Endodermal cell (in vitro differentiated cells): ENCODE measurements around the gene SIGLEC1. TPM values are rescaled to one million over a fixed set of nuclear protein-coding genes. Genes with fewer than 3 reads are reported as not detected.

ENCODE experiments used
- DNase-seq: peaks from one replicate; pipeline ENCODE4 v3.0.0-alpha.2; 2017
- H3K27ac ChIP-seq: 2 replicates; pipeline ENCODE4 v1.5.1; 2013; ENCODE audit warnings: mild to moderate bottlenecking, low read depth, low read length, moderate library complexity
- H3K27me3 ChIP-seq: 2 replicates; pipeline ENCODE4 v1.6.1; 2013; ENCODE audit warnings: mild to moderate bottlenecking, low read length, moderate library complexity; ENCODE audit not compliant: insufficient read depth, control insufficient read depth, poor library complexity, severe bottlenecking
- H3K36me3 ChIP-seq: 2 replicates; pipeline ENCODE4 v1.7.0; 2013; ENCODE audit warnings: mild to moderate bottlenecking, low read length, moderate library complexity; ENCODE audit not compliant: control insufficient read depth, insufficient read depth
- H3K4me1 ChIP-seq: one replicate; pipeline ENCODE4 v1.7.0; 2013; ENCODE audit warnings: low read length; ENCODE audit not compliant: control insufficient read depth, insufficient read depth
- H3K4me3 ChIP-seq: 2 replicates; pipeline ENCODE4 v1.5.1; 2013; ENCODE audit warnings: mild to moderate bottlenecking, low read length, moderate library complexity
- H3K9ac ChIP-seq: 2 replicates; pipeline ENCODE4 v1.6.1; 2013; ENCODE audit warnings: mild to moderate bottlenecking, low read length, moderate library complexity; ENCODE audit not compliant: poor library complexity, severe bottlenecking; ENCODE audit errors: extremely low read depth
- H3K9me3 ChIP-seq: 2 replicates; pipeline ENCODE4 v1.6.1; 2013; ENCODE audit warnings: mild to moderate bottlenecking, low read length, moderate library complexity; ENCODE audit not compliant: control insufficient read depth
- H3K27ac Mint-ChIP-seq: 2 replicates; pipeline ENCODE4 v1.8.0; 2020; ENCODE audit warnings: mixed read lengths
- H3K27me3 Mint-ChIP-seq: 2 replicates; pipeline ENCODE4 v1.8.0; 2021; ENCODE audit warnings: mild to moderate bottlenecking, mixed read lengths; ENCODE audit not compliant: insufficient read depth
- H3K36me3 Mint-ChIP-seq: 2 replicates; pipeline ENCODE4 v1.8.0; 2020; ENCODE audit warnings: low read depth, mixed read lengths
- H3K4me1 Mint-ChIP-seq: 2 replicates; pipeline ENCODE4 v1.8.0; 2020; ENCODE audit warnings: mixed read lengths
- H3K4me3 Mint-ChIP-seq: 2 replicates; pipeline ENCODE4 v1.8.0; 2020; ENCODE audit warnings: mild to moderate bottlenecking, moderate library complexity, mixed read lengths
- H3K9me3 Mint-ChIP-seq: 2 replicates; pipeline ENCODE4 v1.8.0; 2020; ENCODE audit warnings: mild to moderate bottlenecking, mixed read lengths
- CTCF ChIP-seq: fragments of 200-600 bp; sonication (generic); conservative IDR thresholded peaks from 2 replicates; pipeline ENCODE4 v1.5.0; 2021; ENCODE audit warnings: antibody characterized with exemption, mild to moderate bottlenecking
- WGBS, 2 experiments: methylation state at CpG; one replicate each; pipeline versions ENCODE4 v1.1.5 to v1.1.7; 2013; ENCODE audit warnings: missing lambda C conversion rate in 2 of 2, mixed read lengths in 1 of 2; ENCODE audit not compliant: insufficient coverage in 1 of 2, insufficient read length in 1 of 2; 5-methylcytosine and 5-hydroxymethylcytosine counted together
- total RNA-seq, 2 donors: library from RNA; stranded (reverse); fragmentation: NEBNext Ultra II Directional in 1 of 2; extraction: Animal tissue kit (Norgen Biotek cat#: 25700) in 1 of 2; gene quantifications; 2 replicates in 1 of 2; 3 replicates in 1 of 2; pipeline ENCODE4 v1.2.1, GENCODE V29; 2021

The SIGLEC1 gene
- total RNA-seq, 2 donors from 2014 or later: not detected

GRCh38 chr20:3753501-3754275, 41.3 kb upstream of the SIGLEC1 start:
- no peak overlapping the region for H3K27ac Mint-ChIP-seq
- TF ChIP-seq CTCF: no peak
- Histone ChIP-seq H3K27me3 (peaks cover 43% of the 10 kb centered on the region), H3K27ac (no peak overlapping the region), H3K4me3 (no peak overlapping the region), H3K9ac (no peak overlapping the region), H3K36me3 (peaks cover 8% of the 10 kb centered on the region), H3K4me1 (no peaks in the 10 kb centered on the region), H3K9me3 (no peaks in the 10 kb centered on the region)
- peaks cover 43% of the 10 kb centered on the region for H3K27me3 Mint-ChIP-seq
- WGBS, 2 experiments: 93% methylated on average over 5 to 22 of the region's 26 CpGs
- DNase-seq: peak; percentile 39
- H3K4me1 Mint-ChIP-seq: peaks cover 4% of the 10 kb centered on the region
- peaks cover 11% of the 10 kb centered on the region for H3K36me3 Mint-ChIP-seq
- H3K9me3 Mint-ChIP-seq: no peaks in the 10 kb centered on the region
- no peak overlapping the region for H3K4me3 Mint-ChIP-seq

DNA sequence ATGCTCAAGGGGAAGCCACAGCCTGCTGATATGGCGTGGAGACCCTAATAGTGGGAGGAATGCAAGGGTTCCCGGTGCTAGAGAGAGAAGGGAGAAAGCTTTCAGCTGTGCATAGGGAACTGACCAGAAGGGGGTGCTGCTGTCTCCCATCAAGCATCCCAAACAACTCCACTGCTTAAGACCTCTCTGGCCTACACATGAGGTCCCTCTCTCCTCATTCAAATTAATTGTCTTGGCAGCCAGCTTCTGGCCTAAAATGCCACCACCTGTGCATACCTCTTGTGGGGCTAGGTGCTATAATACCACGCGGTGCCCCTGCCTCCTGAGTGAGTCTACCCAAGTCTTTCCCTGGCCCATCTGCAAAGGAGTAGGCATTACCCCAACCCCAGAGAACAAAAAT, 40.7 kb upstream of the SIGLEC1 start:
- H3K9ac ChIP-seq: no peak overlapping the region
- no peaks in the 10 kb centered on the region for H3K9me3 Mint-ChIP-seq
- H3K27me3 ChIP-seq: peaks cover 49% of the 10 kb centered on the region
- peaks cover 48% of the 10 kb centered on the region for H3K27me3 Mint-ChIP-seq
- H3K4me1 ChIP-seq: no peaks in the 10 kb centered on the region
- no peak overlapping the region for H3K27ac ChIP-seq
- peaks cover 6% of the 10 kb centered on the region for H3K36me3 Mint-ChIP-seq
- no peaks in the 10 kb centered on the region for H3K9me3 ChIP-seq
- H3K4me3 Mint-ChIP-seq: no peak overlapping the region
- no peak overlapping the region for H3K27ac Mint-ChIP-seq
- peaks cover 8% of the 10 kb centered on the region for H3K36me3 ChIP-seq
- H3K4me3 ChIP-seq: no peak overlapping the region
- DNase-seq: peak; percentile 92
- H3K4me1 Mint-ChIP-seq: peaks cover 4% of the 10 kb centered on the region
- 37 to 60% methylated on average over 1 to 4 of the region's 4 CpGs for WGBS, 2 experiments
- TF ChIP-seq CTCF: peak; percentile 87

DNA sequence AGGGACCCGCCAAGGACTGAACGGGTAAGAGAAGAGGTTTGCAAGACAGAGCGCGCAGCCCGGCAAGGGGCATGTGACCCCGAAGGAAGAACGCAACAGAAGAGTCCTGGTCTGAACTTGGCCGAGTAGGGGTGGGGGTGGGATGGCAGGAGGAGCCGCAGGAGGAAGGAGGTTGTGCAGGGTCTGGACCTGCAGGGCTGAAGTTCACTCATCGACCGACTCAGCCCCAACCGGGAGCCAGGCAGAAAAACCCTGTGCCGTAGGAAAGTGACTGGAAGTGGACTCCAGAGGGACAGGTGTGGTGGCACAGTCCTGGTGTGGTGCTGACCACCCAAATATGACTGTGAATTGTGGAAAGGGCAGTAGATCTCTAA, 40.0 kb upstream of the SIGLEC1 start:
- no peak for TF ChIP-seq CTCF
- Mint-ChIP-seq H3K36me3 (peaks cover 2% of the 10 kb centered on the region), H3K27me3 (peaks cover 56% of the 10 kb centered on the region), H3K4me3 (peak overlapping the region; percentile 37), H3K9me3 (no peaks in the 10 kb centered on the region), H3K27ac (no peak overlapping the region), H3K4me1 (peaks cover 4% of the 10 kb centered on the region)
- H3K27me3 ChIP-seq: peaks cover 53% of the 10 kb centered on the region
- no peak overlapping the region for H3K9ac ChIP-seq
- peak overlapping the region; percentile 75 for H3K4me3 ChIP-seq
- WGBS, 2 experiments: 47 to 54% methylated on average over 8 to 13 of the region's 13 CpGs
- no peak overlapping the region for H3K27ac ChIP-seq
- DNase-seq: no peak
- H3K9me3 ChIP-seq: no peaks in the 10 kb centered on the region
- no peaks in the 10 kb centered on the region for H3K4me1 ChIP-seq
- peaks cover 1% of the 10 kb centered on the region for H3K36me3 ChIP-seq
